ENCODE measurements around the gene OLFML2B.

DNA sequence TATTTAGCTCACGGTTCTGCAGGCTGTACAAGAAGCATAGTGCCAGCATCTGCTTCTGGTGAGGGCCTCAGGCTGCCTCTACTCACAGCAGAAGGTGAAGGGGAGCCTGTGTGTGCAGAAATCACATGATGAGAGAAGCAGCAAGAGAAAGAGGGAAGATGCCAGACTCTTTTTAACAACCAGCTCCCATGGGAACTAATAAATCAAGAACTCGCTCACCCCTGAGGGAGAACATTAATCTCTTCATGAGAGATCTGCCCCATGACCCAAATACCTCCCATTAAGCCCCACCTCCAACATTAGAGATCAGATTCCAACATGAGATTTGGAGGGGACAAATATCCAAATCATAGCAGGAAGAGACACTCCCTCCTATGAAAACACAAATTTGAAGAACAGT is 74.1 kb downstream of the OLFML2B start:
- TF ChIP-seq, protein P1, sequence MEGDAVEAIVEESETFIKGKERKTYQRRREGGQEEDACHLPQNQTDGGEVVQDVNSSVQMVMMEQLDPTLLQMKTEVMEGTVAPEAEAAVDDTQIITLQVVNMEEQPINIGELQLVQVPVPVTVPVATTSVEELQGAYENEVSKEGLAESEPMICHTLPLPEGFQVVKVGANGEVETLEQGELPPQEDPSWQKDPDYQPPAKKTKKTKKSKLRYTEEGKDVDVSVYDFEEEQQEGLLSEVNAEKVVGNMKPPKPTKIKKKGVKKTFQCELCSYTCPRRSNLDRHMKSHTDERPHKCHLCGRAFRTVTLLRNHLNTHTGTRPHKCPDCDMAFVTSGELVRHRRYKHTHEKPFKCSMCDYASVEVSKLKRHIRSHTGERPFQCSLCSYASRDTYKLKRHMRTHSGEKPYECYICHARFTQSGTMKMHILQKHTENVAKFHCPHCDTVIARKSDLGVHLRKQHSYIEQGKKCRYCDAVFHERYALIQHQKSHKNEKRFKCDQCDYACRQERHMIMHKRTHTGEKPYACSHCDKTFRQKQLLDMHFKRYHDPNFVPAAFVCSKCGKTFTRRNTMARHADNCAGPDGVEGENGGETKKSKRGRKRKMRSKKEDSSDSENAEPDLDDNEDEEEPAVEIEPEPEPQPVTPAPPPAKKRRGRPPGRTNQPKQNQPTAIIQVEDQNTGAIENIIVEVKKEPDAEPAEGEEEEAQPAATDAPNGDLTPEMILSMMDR (conservative IDR thresholded peaks at IDR 0.05) = no peak
- TF ChIP-seq EZH2 (IDR thresholded peaks at IDR 0.05; ENCODE audit: low read depth) = no peak

Data from PC-9 (cell line).